ENCODE results near the gene HHAT.

HHAT gene

DNA sequence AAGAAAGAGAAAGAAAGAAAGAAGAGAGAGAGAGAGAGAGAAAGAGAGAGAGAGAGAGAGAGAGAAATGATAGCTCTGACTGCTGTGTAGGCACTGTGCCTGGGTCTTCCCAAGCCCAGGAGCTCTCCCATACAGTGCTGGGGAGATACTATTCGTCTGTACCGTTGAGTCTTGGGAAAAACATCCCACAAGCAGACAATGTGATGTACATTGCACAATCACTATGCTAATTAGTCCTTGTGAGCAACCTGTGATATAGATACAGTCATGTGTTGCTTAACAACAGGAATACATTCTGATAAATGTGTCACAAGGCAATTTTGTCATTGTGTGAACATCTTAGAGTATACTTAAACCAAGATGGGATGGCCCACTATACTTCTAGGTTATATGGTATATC lies 381.0 kb downstream of the HHAT start:
- DNase-seq (ENCODE audit: low read depth, low spot score), result no peak

DNA sequence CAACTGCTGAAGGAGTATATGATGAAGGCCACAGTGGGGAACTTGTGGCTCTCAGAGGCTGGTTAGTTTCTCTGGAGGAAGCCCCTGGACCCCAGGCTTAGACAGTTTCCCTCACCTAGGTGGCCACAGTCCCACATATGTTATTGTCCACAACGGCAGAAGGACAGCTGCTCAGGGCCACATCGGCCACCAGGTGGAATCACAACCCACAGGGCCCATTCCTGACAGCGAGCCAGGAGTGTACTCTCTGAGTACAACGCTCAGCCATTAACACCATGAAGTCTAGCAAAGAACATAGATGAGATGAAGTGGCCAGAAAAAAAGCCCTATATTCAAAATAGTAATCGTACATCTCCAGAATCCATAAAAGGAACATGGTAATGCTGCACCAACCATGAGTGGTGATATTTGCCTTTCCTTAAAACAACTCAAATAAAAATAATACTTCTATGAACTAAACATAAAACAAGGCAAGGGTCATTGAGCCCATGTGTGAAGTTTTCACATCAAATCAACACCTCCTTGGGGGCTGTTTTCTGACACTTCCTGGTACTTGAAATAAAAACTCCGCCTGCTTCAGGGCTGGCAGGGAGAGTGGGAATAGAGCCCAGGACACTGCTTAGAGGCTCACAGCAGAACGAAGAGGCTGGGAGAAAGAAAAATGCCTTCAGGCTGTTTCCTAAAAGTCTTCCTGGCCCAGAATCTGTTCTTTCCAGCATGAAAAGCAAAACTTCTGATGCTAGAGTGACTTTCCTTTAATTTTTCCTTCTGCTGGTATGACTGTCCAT lies 383.3 kb downstream of the HHAT start:
- DNase-seq (ENCODE audit: low read depth, low spot score), result no peak

DNA sequence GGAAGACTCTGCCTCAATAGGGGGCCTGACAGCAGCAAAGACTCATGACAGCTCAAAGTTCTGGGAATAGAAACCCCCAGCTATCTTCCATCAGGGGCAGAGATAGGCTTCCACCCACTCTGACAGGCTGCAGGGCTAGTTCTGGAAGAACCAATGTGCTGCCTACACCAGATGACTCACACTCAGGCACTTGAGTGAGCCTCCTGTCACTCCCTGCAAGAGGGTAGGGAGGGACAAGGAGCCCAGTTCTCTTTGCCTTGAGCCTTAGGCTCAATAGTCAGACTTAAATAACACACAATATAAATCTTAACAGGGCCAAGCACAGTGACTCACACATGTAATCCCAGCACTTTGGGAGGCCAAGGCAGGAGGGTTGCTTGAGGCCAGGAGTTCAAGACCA lies 386.4 kb downstream of the HHAT start:
- DNase-seq (ENCODE audit: low read depth, low spot score), result no peak

DNA sequence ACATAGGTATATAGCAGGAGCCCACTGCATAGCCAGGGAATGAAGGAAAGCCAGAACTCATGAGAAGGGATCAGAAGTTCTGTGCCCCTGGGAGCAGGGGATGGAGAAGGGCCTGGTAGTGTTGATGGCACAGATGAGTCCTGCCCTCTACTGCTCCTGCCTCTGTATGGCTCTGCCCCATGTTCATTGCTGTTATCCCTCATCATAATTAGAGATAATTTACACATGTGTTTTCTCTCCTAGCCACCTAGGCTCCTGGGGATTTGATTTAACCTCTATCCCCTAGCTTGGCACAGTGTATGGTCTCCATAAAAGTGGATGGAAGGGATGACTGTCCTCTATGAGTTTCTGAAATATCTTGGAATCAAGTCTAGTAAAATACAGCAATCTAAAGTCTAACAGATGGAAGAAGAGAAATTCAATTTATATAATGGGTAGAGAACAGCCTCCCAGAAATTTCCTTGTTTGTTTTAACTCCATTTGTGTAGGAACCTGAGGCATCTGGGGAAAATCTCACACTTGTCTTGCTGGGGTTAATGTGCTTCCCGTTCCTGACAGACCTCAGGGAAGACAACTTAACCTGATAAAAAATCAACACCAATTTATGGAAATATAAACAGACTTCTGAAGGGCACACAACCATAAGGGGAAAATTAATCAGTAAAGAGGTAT lies 393.8 kb downstream of the HHAT start:
- DNase-seq (ENCODE audit: low read depth, low spot score), result no peak

DNA sequence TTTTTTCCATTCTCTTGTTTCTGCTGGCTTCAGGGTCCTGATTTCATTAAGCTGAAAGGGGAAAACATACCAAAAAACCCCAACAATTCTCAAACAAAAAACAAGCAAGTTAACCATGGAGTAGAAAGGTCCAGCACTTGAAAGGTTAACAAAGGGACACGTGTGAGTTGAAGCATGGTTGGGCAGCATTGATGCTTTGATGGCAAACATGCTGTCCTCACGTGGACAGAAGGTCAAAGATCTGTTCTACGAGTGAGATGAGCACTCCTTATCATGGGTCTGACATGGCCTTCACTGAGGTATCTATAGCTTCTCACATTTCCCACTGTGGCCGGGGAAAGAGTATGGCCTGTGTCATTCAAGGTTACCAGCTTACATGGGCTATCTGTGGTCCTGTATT lies 394.9 kb downstream of the HHAT start:
- no peak for DNase-seq (ENCODE audit: low read depth, low spot score)

DNA sequence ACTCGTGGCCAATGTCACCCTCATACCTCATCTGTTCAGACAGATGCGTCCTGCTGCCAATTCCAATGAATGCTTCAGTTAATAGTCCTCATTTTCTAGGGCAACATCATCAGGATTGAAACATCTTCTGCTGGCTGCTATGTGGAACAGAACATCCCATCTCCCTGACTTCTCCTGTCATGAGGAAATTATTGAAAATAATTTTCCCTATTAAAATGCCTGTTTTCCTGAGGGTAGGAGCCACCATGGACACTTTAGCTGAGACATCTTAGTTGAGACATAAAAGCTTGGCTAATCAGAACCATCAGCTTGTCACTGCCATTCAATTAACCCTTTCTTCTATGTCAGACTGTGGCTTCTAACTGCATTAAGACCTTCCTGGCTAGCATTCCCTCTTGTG lies 396.1 kb downstream of the HHAT start:
- no peak for DNase-seq (ENCODE audit: low read depth, low spot score)

Measured in activated CD4-positive, CD25-positive, alpha-beta regulatory T cell treated with anti-CD3 and anti-CD28 coated beads, Interleukin-2, amount 50 U/mL, for 16 hours (primary cell).